Glomerular visceral epithelial cell (primary cell): Measurements from ENCODE around the gene SH2D3A.
"Not testable (repeated sequence)": the region's sequence is repeated elsewhere in the genome, so short reads cannot be mapped to it uniquely, and the experiment has no call there.

ENCODE experiments used
- DNase-seq: peaks from one replicate; pipeline ENCODE4 v3.0.0-alpha.2; 2016; ENCODE audit errors: extremely low spot score

Gene SH2D3A

GRCh38 chr19:6761053-6761676 is 6.1 kb downstream of the SH2D3A start:
- no peak for DNase-seq

DNA sequence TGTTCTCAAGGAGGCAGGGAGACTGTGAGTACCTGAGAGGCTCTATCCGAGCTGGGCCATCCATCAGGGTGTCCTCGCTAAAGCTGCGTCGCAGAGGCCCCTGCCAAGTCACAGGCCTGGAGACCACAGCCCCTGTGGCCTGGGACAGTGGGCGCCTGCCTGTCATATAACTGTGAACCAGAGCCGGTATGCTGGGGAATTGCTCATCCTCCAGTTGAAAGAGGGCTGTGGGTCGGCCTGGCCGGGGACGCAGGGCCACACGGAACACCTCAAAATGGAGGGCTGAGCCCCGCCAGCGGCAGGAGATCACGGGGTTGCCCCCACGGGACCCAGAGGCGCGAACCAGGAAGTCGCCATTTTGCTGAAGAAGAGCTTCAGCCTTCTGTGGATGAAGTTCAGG is 6.6 kb downstream of the SH2D3A start:
- no peak for DNase-seq

- DNase-seq, result no peak
Observed at GRCh38 chr19:6754653-6755463, 12.4 kb downstream of the SH2D3A start.

DNA sequence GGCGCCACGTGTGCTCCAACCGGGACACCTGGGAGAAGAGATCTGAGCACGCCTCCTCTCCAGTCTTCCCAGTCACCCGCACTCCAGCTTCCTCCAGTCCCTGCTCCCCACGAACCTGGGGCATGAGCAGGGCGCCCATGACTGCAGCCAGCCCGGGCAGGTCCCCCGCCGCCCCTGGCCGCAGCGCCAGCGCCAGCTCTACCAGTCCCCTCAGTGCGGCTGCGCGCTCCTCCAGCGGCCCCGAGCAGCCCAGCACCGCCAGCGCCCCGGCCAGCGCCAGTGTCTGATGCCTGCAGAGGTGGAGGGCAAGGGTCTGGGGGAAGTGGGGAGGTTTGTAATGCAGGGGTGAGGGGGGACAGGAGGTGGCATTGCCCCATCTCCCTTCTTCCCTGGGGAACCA is 13.1 kb downstream of the SH2D3A start:
- DNase-seq, result no peak

- peak; percentile 31 for DNase-seq
Observed at GRCh38 chr19:6753178-6754031, 13.8 kb downstream of the SH2D3A start.

DNA sequence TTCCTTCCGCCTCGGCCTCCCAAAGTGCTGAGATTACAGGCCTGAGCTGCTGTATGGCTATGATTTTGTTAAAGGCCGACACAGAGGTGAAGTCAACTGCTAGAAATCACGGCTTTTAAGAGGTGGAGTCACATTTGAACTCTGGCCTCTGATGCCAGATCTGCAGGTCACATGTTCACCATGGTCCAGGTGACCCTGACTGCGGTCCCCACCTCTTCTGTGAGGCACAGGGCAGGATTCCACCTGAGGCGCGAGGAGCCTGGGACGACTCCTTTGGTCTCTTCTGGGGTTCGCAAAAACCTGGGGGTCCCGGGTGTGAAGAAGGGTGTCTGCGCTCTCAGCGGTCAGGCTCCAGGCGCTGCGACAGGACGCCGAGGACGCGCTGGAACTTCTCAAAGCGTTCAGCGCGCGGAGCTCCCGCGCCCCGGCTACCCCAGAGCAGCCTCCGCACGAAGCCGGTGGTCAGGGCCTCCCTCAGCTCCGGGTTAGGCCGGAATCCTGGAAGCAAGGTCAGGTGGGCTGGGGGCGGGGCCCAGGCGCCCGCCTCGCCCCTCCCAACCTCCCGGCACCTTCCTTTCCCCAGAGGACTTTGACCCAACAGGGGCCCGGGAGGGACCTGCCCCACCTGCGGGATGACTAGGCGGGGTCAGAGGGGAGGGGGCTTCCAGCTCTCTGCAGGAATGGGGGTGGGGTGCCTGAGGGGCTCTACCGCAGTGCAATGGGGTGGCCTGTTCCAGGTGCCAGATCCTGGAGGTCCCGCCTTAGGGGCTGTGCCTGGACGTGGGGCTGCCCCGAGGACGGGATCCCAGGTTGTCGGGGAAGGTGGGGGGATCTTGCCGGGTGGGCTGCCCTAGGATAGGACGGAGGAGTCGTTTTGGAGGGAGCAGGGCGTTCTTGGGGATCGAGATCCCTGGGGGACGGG is 14.7 kb downstream of the SH2D3A start:
- DNase-seq, result no peak

DNA sequence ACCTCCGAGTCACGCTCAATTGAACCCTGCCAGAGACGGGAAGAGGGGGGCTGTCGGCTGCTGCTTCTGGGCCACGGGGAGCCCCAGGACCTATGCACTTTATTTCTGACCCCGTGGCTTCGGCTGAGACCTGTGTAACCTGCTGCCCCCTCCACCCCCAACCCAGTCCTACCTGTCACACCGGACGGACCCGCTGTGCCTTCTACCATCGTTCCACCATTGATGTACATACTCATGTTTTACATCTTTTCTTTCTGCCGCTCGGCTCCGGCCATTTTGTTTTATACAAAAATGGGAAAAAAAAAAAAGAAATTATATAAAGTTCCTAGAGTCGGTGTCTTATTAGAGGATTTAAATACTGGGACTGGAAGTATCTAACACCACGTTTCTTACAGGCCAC is 16.0 kb downstream of the SH2D3A start:
- DNase-seq, result no peak

- no peak for DNase-seq
Observed at GRCh38 chr19:6750062-6750461, 17.2 kb downstream of the SH2D3A start.

GRCh38 chr19:6748543-6748942 is 18.7 kb downstream of the SH2D3A start:
- DNase-seq, result not testable (repeated sequence)

DNA sequence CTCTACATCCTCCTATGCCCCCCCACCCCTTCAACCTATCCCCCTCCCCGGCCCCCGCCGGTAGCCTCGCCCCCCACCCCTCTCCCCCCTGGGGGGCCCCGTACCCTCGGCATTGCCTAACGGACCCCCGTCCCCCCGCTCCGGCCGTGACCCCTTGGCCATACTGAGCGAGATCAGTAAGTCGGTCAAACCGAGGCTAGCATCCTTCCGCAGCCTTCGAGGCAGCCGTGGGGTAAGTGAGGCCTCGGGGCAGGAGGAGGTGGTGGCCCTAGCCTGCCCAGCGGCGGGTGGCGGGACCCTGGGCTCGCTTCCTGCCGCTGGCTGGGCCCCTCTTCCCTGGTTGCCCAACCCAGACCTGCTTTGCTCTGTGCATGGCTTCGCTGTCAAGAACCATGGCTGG is 21.3 kb downstream of the SH2D3A start:
- no peak for DNase-seq

DNA sequence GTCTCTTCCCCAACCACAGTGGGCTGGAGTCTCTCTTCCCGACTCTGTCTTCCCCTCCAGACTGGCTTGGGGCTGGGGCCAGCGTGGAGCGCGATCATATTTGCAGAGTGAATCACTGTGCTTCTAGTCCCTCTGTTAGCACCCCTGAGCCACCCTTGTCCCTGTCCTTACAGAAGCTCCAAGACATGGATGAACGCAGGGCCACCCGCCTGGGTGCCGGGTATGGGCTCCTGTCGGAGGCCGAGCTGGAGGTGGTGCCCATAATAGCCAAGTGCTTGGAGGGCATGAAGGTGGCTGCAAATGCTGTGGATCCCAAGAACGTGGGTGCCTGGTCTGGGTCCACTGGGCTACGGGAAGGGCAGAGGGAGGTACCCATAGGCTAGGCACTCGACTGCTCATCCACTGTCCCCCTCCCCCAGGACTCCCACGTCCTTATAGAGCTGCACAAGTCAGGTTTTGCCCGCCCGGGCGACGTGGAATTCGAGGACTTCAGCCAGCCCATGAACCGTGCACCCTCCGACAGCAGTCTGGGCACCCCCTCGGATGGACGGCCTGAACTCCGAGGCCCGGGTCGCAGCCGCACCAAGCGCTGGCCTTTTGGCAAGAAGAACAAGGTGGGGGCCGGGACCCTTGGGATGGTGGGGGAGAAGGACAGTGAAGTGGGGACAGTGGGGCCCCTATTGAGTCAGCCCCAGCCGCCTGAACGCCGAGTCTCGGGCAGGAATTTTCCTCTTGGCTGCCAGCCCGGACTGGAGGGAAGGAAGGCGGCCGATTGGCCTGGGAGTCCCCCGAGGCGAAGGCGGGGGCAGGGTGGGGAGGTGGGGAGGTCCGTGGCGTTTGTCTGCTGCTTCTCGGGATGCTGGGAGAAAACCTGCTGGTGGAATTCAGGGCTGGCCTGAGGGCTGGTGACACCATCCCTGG is 22.6 kb downstream of the SH2D3A start:
- DNase-seq, result peak; percentile 90

DNA sequence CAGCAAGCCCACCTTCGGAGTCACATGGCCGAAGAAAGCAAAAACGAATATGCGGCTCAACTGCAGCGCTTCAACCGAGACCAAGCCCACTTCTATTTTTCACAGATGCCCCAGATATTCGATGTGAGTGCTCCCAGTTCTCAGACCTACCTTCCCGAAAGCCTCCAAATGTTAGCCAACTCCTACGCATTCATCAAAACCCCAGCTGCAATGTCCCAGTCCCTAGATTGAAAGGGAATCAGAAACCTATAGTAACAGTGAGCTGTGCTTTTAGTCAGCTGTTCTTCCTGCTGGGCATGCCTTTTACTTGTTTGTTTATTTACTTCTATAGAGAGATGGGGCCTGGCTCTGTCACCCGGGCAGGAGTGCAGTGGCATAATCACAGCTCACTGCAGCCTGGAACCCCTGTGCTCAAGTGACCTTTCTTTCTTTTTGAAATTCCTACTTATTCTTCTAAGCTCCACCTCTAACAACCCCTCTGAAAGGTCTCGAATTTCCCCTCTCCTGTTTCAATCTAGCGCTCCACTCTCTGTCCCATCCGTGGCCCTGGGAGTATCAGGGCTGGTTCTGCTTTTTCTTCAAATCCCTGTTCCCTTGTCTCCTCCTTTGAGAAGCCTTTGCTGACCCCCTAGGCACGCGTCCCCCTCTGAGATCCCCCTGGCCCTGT is 23.4 kb downstream of the SH2D3A start:
- DNase-seq, result no peak

- DNase-seq, result no peak
Observed at GRCh38 chr19:6743066-6743465, 24.2 kb downstream of the SH2D3A start.

DNA sequence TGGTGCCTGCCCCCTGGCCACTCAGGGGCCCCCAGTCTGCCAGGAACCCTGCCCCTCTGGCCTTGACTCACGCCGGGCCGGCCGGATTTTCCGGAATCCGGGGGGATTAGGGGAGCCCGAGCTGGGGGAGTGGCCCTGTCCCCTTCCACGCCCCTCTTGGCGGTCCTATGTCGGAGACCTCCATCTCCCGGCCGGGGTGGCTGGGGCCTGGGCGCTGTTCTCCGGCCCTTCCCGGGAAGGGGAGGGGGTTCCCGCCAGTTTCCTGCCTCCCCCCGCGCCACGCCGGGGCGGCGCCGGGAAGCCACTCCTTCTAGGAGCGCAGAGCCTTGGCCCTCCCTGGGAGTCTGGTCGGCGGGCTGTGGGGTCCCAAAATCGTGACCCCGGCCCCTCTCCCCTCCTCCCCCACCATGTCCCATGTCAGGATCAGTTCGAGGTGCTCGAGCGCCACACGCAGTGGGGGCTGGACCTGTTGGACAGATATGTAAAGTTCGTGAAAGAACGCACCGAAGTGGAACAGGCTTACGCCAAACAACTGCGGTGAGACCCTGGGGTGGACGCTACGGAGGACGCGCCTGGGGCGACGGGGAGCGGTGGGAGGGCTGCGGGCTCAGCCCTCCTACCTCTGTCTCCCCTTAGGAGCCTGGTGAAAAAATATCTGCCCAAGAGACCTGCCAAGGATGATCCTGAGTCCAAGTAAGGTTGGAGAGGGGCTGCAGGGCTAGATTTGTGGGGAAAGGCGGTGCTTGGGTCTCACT is 26.5 kb downstream of the SH2D3A start:
- DNase-seq, result peak; percentile 73

DNA sequence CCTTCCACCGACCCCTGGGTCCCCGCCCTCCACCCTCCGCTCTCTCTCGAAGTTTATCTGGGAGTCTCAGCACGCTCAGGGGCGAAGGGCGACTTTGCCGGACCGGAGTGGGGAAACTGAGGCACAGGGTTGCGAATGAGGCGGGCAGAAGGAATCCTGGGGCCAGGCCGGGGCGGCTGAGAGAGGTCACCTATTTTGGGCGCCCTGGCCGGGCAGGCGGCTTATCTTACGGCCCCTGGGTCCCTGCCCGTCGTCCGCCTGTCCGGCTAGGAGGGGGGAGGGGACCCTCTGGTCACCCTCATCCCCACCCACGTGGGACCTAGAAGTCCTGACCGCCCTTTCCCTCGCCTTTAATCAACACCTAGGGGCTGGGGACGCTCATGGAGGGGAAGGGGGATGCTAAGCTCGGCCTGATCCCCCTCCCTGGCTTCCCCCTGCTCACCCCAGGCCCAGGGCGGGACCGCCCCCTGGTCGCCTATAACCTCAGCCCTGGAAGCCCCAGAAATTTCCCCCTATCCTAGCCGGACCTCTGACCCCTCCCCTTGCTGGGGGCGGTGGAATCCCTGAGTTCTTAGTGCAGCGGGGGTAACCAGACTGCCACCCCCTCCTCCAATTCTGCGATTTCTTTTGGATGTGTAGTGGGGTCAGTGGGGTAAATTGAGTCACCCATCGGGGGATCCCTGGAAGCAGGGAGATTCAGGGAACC is 27.2 kb downstream of the SH2D3A start:
- peak; percentile 46 for DNase-seq

DNA sequence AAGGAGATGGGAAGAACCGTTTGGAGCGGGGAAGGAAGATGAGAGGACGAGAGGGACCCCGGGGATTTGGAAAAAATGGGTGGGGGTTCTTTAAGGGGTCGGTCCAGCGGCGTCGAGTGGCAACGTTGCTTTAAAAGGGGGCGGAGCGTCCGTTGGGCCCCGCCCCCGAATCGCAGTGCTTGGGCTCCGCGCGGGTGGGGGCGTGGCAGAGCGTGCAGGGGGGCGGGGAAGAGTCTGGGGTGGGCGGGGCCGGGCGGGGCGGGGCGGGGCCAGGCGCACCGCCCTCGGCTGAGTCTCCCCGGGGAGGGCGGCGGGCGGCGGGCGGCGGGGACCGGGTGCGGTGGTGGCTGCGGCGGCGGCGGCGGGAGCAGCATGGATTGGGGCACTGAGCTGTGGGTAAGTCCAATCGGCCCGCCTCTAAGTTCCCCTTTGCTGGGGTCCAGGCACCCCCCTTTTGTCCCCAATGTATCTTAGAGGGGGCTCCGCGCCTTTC is 27.8 kb downstream of the SH2D3A start, which contains the start of gene TRIP10:
Gene TRIP10 (plus strand): TSS at position 291 of the 493 bp plus-strand sequence. CDS start 82 bp downstream, at position 373.
- DNase-seq, result peak; percentile 88

DNA sequence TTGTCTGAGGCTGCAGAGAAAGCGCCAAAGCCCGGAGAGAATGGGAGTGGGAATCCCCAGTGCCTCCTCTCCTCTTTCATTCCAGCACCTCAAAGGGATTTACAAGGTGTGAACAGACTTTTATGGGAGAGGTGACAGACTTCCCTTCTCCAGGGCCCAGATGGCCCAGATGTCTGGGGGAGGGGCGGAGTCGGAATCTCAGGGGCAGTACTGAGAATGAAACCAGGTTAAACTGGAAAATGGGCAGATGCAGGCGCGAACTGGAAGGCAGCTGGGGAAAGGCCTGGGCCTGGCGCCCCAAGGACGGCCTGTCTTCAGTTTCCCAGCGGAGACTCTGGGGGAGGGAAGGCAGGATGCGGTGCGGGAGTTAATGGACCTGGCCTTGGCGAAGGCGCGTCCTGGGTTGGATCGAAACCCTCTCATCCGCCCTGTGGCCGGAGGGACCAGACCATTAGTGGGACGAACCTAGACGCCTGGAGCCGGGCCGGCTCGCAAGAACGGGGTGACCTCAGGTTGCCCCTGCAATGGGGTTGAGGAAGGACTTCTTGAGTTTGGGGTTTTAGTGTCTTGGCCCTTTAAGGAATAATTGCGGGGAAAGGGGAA is 28.3 kb downstream of the SH2D3A start:
- no peak for DNase-seq
